Kidney (tissue), 14 donors: Measurements from ENCODE around the gene KCNH2. TPM values are rescaled to one million over a fixed set of nuclear protein-coding genes. Genes with fewer than 3 reads are reported as not detected.

Source experiments
- DNase-seq, 5 donors: peaks; one replicate each; pipeline ENCODE4 v3.0.0-alpha.2; 2013 to 2020
- FAIRE-seq: peaks from 2 replicates; lab custom pipeline; 2012; peaks lifted over from hg19 to GRCh38; lab: Jason Lieb, UNC
- H3K27ac ChIP-seq, 2 donors: one replicate each; pipeline ENCODE4 v1.7.0; 2013; ENCODE audit warnings: low read depth in 2 of 2, low read length in 2 of 2, inconsistent platforms in 1 of 2
- H3K27me3 ChIP-seq: one replicate; pipeline ENCODE4 v1.7.1; 2013; ENCODE audit warnings: low read length, inconsistent platforms; ENCODE audit not compliant: control insufficient read depth, insufficient read depth
- H3K36me3 ChIP-seq, 3 donors: one replicate each; pipeline versions ENCODE4 v1.7.0 to v1.7.1; 2013; ENCODE audit warnings: low read length in 3 of 3, control low read depth in 1 of 3, inconsistent platforms in 1 of 3; ENCODE audit not compliant: insufficient read depth in 3 of 3, control insufficient read depth in 2 of 3
- H3K4me1 ChIP-seq, 3 donors: one replicate each; pipeline versions ENCODE4 v1.7.0 to v1.7.1; 2013; ENCODE audit warnings: low read length in 3 of 3, inconsistent platforms in 1 of 3, low read depth in 1 of 3; ENCODE audit not compliant: control insufficient read depth in 2 of 3, insufficient read depth in 2 of 3
- H3K4me3 ChIP-seq, 3 donors: one replicate each; pipeline versions ENCODE4 v1.7.0 to v1.8.1; 2013; ENCODE audit warnings: low read length in 3 of 3, control low read depth in 1 of 3, inconsistent platforms in 1 of 3
- H3K9ac ChIP-seq, 3 donors: one replicate each; pipeline versions ENCODE4 v1.7.0 to v1.7.1; 2013; ENCODE audit warnings: low read length in 3 of 3, control low read depth in 1 of 3, inconsistent platforms in 1 of 3
- H3K9me3 ChIP-seq, 3 donors: one replicate each; pipeline versions ENCODE4 v1.7.0 to v1.7.1; 2013; ENCODE audit warnings: low read length in 3 of 3, control low read depth in 1 of 3, inconsistent platforms in 1 of 3; ENCODE audit not compliant: control insufficient read depth in 2 of 3, insufficient read depth in 1 of 3
- CTCF ChIP-seq: IDR thresholded peaks from 3 replicates; pipeline ENCODE4 v1.5.1; 2012; ENCODE audit warnings: mild to moderate bottlenecking, moderate library complexity, borderline replicate concordance; ENCODE audit not compliant: insufficient read depth; ENCODE audit errors: extremely low read depth
- intact Hi-C: fragments of 100-400 bp; cut with DNase I; formaldehyde crosslinking; loops from one replicate; pipeline ENCODE4 v1.11.1; 2022
- polyA plus RNA-seq: library from polyadenylated mRNA; stranded (reverse); fragments of 350-450 nt; fragmentation: Illumina TruSeq; extraction: RNeasy Lipid Tissue Mini Kit (QIAGEN cat#74804); gene quantifications from one replicate; pipeline ENCODE4 v1.2.3, GENCODE V29; 2014; ENCODE audit warnings: low read depth, low replicate concordance; ENCODE audit not compliant: insufficient read depth
- total RNA-seq: library from RNA; stranded (reverse); fragmentation: NEBNext Ultra II Directional; extraction: Animal tissue kit (Norgen Biotek cat#: 25700); gene quantifications from one replicate; pipeline ENCODE4 v1.2.1, GENCODE V29; 2021
- donor health status: control.
- donor health status: control.
- donor health status: control.
- donor health status: control.
- donor health status: control.
- donor health status: DM: yes; HTN: yes; CAD: no.
- donor health status: Normal renal cell carcinoma (clear cell type).

The KCNH2 gene
- total and polyA plus RNA-seq, 2 donors from 2014 or later = 1.3 to 1.5 TPM

GRCh38 chr7:150961510-150962289 is 16.4 kb downstream of the KCNH2 start:
- DNase-seq (peak in 3 of 5 donors; percentile 39 to 93 (median 80)), FAIRE-seq (no peak)
- intact Hi-C loops = no loop called here
- Histone ChIP-seq H3K36me3 (no peaks in the 10 kb centered on the region), H3K4me3 (no peak overlapping the region), H3K4me1 (peaks cover 0 to 11% (median 0%) of the 10 kb centered on the region in 3 donors), H3K27ac (no peak overlapping the region), H3K9ac (no peak overlapping the region), H3K27me3 (no peaks in the 10 kb centered on the region), H3K9me3 (no peaks in the 10 kb centered on the region)
- TF ChIP-seq CTCF = no peak

- Histone ChIP-seq H3K36me3 (no peaks in the 10 kb centered on the region), H3K9ac (no peak overlapping the region), H3K4me3 (no peak overlapping the region), H3K27ac (no peak overlapping the region), H3K27me3 (no peaks in the 10 kb centered on the region), H3K4me1 (peaks cover 0 to 16% (median 0%) of the 10 kb centered on the region in 3 donors), H3K9me3 (no peaks in the 10 kb centered on the region)
- DNase-seq = peak in 1 of 5 donors; percentile 36
- no peak for TF ChIP-seq CTCF
- FAIRE-seq = no peak
- intact Hi-C loops = no loop called here
Observed at GRCh38 chr7:150959739-150960734, 18.1 kb downstream of the KCNH2 start.

- no peak for TF ChIP-seq CTCF
- Histone ChIP-seq H3K9ac (no peak overlapping the region), H3K9me3 (no peaks in the 10 kb centered on the region), H3K27ac (no peak overlapping the region), H3K36me3 (no peaks in the 10 kb centered on the region), H3K4me3 (no peak overlapping the region), H3K27me3 (no peaks in the 10 kb centered on the region), H3K4me1 (peaks cover 0 to 13% (median 0%) of the 10 kb centered on the region in 3 donors)
- DNase-seq (peak in 1 of 5 donors; percentile 30), FAIRE-seq (no peak)
- intact Hi-C loops = no loop called here
Observed at GRCh38 chr7:150959081-150959480, 19.0 kb downstream of the KCNH2 start.
